GM19043 (cell line): ENCODE measurements around the gene SCAI.
"Not testable (repeated sequence)": the region's sequence is repeated elsewhere in the genome, so short reads cannot be mapped to it uniquely, and the experiment has no call there.

ENCODE experiments used
- ATAC-seq: cut with Tn5 transposase; IDR thresholded peaks from one replicate; pipeline ENCODE4 v1.9.1; 2021; ENCODE audit warnings: low read depth; ENCODE audit not compliant: unreplicated experiment

The SCAI gene

GRCh38 chr9:125108541-125108940 is 34.8 kb downstream of the SCAI start:
- not testable (repeated sequence) for ATAC-seq

GRCh38 chr9:125106285-125106893 is 36.9 kb downstream of the SCAI start:
- ATAC-seq = no peak

- no peak for ATAC-seq
These were observed 39.4 kb downstream of the SCAI start for GRCh38 chr9:125103770-125104460.

- no peak for ATAC-seq
These were observed 40.3 kb downstream of the SCAI start for GRCh38 chr9:125103021-125103420.

GRCh38 chr9:125100822-125101221 is 42.5 kb downstream of the SCAI start:
- no peak for ATAC-seq

- ATAC-seq = no peak
These were observed 43.5 kb downstream of the SCAI start for GRCh38 chr9:125099816-125100215.

DNA sequence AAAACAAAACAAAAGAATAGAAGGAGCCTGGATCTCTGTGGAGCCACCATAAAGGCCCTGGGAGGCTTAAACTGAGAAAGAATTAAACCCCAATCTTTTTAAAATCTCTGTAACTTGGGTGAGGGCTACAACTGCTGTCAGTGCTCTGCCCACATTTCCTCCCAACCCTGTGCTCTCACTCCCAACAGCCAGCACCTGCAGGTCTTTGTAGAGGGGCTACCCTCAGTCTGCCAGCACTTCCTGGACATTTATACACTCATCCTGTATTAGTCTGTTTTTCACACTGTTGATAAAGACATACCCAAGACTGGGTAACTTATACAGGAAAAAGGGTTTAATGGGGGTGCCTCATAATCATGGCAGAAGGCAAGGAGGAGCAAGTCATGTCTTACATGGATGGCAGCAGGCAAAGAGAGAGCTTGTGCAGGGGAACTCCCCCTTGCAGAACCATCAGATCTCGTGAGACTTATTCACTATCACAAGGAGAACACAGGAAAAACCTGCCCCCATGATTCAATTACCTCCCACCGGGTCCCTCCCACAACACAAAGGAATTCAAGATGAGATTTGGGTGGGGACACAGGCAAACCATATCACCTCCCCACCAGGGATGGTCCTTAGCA is 47.4 kb downstream of the SCAI start:
- no peak for ATAC-seq

- no peak for ATAC-seq
These were observed 52.2 kb downstream of the SCAI start for GRCh38 chr9:125091121-125091520.

DNA sequence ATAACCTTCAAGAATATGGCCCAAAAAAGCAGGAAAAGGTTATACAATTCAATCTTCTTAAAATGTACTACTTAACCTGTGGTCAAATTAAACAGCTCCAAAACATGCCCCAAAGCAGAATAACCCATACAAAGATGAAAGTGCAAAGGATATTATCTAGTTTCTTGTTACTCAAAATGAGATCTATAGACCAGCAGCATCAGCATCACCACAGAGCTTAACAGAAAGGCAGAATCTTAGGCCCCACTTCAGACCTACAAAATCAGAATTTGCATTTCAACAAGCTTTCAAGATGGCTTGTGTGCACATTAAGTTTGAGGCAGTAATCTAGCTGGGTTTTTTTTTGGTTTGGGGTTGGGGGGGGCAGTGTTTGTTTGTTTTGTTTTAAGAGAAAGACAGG is 54.0 kb downstream of the SCAI start:
- ATAC-seq = no peak

- ATAC-seq = no peak
These were observed 54.6 kb downstream of the SCAI start for GRCh38 chr9:125088752-125089151.

DNA sequence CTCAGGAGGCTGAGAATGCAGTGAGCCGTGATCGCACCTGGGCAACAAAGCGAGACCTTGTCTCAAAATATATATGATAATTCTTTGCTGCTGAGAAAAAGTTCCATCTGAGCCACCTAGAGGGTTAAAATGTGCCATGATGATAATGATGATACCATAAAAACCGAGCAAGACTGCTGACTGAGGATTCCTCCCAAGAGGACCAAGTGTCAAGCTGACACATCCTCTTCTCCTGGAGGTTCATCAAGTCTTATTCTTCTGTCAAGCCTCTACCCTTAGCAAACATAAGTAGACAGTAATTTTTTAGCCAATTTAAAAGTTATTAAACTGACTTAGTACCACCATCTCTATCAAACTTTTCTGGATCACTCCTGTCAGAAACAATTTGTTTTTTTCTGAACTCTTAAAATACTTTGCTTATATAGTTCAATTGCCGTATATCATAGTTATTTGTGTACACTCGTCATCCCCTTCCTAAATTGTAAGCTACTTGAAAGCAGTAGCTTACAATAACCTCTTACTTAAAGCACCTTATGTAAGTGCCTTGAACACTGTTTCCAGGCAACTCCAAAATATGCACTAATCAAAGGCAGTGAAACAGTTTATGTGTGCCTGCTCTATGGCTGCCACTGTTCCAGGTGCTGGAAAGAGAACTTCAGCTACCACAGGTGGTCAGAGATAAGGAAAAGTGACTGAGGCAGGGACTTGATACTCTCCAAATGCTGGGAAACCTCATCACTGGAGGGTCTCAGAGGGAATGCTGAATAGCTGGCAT is 57.4 kb downstream of the SCAI start:
- no peak for ATAC-seq

GRCh38 chr9:125082197-125082596 is 61.1 kb downstream of the SCAI start:
- not testable (repeated sequence) for ATAC-seq

- ATAC-seq = not testable (repeated sequence)
These were observed 62.5 kb downstream of the SCAI start for GRCh38 chr9:125080797-125081196.

GRCh38 chr9:125079931-125080330 is 63.4 kb downstream of the SCAI start:
- ATAC-seq = no peak

DNA sequence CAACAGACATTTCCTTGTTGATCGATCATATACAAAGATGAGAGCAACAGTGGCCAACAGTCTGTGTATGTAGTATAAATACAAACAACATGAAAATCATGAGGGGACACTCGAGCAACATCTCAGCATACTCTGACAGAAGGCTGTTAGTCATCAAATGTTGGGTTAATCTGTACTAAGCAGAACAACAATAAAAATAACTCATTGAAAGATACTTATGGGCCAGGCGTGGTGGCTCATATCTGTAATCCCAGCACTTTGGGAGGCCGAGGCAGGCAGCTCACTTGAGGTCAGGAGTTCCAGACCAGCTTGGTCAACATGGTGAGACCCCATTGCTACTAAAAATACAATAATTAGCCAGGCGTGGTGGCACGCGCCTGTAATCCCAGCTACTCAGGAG is 67.3 kb downstream of the SCAI start:
- ATAC-seq = no peak

- no peak for ATAC-seq
These were observed 68.4 kb downstream of the SCAI start for GRCh38 chr9:125074976-125075375.

- no peak for ATAC-seq
These were observed 76.3 kb downstream of the SCAI start for GRCh38 chr9:125066839-125067619.

DNA sequence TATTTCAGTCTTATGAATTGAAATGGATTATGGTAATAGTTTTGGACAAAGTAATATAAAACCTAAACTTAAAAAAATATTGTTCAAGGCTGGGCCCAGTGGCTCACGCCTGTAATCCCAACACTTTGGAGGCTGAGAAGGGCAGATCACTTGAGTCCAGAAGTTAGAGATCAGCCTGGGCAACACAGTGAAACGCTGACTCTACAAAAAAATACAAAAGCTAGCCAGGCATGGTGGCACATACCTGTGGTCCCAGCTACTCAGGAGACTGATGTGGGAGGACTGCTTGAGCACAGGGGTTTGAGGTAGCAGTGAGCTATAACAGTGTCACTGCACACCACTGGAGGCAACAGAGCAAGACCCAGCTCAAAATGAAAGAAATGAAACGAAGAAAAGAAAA is 81.9 kb downstream of the SCAI start:
- ATAC-seq = no peak

GRCh38 chr9:125049212-125050049 is 93.9 kb downstream of the SCAI start:
- ATAC-seq = no peak

DNA sequence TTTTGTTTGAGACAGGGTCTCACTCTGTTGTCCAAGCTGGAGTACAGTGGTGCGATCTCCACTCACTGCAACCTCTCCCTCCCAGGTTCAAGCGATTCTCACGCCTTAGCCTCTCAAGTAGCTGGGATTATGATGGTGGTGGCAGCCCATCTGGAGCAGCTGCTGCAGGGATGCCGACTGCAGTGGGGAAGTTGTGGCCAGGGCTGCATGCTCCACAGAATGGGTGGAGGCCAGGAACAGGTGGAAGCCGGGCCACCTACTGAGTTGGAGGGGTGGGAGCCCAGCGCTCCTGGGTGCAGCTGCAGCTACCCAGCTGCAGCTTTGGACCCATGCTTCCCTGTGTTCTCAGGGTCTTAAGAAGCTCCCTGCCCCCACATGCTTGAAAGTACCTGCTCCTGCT is 99.7 kb downstream of the SCAI start:
- ATAC-seq = no peak
